GM12878 (cell line): ENCODE measurements around the gene NDST4. TPM values are rescaled to one million over a fixed set of nuclear protein-coding genes. Genes with fewer than 3 reads are reported as not detected.

Experiments
- ATAC-seq: fragments of 200-7000 bp; cut with Tn5 transposase; 3 replicates; pipeline ENCODE4 v1.9.1; 2020; ENCODE audit warnings: mild to moderate bottlenecking, moderate library complexity
- BruUV-seq: library from RNA; stranded (reverse); fragments of 400-500 nt; replicated peaks from 2 replicates; lab custom pipeline; 2021; lab: Mats Ljungman, UMichigan
- CTCF ChIA-PET: fragments of 300-600 bp; sonication (Branson Sonifier 250); formaldehyde crosslinking; extraction: SDS; loops from one replicate; lab custom pipeline; 2021; ENCODE audit warnings: inconsistent platforms; lab: Yijun Ruan, JAX
- POLR2A ChIA-PET: fragments of 350-600 bp; formaldehyde crosslinking; extraction: SDS; loops from one replicate; lab custom pipeline; 2021; ENCODE audit warnings: inconsistent platforms; lab: Charles Lee
- RAD21 ChIA-PET: fragments of 300-600 bp; sonication (Branson Sonifier 250); formaldehyde crosslinking; loops from one replicate; lab custom pipeline; 2023; ENCODE audit warnings: antibody characterized with exemption; ENCODE audit not compliant: unreplicated experiment; lab: Charles Lee
- SMC1A ChIA-PET: fragments of 300-600 bp; sonication (Branson Sonifier 250); formaldehyde crosslinking; loops from one replicate; lab custom pipeline; 2023; ENCODE audit not compliant: unreplicated experiment, uncharacterized antibody; lab: Charles Lee
- DNase-seq: peaks from one replicate; pipeline ENCODE4 v3.0.0-alpha.2; 2011; ENCODE audit warnings: low read depth, low spot score
- FAIRE-seq: peaks from 3 replicates; lab custom pipeline; 2011; peaks lifted over from hg19 to GRCh38; lab: Jason Lieb, UNC
- H2AFZ ChIP-seq: 2 replicates; pipeline ENCODE4 v1.6.0; 2011; ENCODE audit warnings: low read depth, low read length, control low read depth; ENCODE audit not compliant: control insufficient read depth
- H3K27ac ChIP-seq: 2 replicates; pipeline ENCODE4 v1.5.1; 2011; ENCODE audit warnings: control low read depth; ENCODE audit not compliant: control insufficient read depth, insufficient read depth
- H3K27me3 ChIP-seq, 2 experiments: replicated peaks in 1 of 2; 2 replicates each; pipeline versions ENCODE4 v1.6.0 to v1.6.1; 2011; ENCODE audit warnings: low read length in 1 of 2; ENCODE audit not compliant: control insufficient read depth in 2 of 2, insufficient read depth in 2 of 2
- H3K36me3 ChIP-seq, 2 experiments: 2 replicates each; pipeline ENCODE4 v1.5.1; 2011; ENCODE audit warnings: low read length in 1 of 2; ENCODE audit not compliant: control insufficient read depth in 2 of 2, insufficient read depth in 2 of 2
- H3K4me1 ChIP-seq: 2 replicates; pipeline ENCODE4 v1.6.1; 2011; ENCODE audit warnings: mild to moderate bottlenecking, low read length, moderate library complexity, mixed read lengths; ENCODE audit not compliant: control insufficient read depth, insufficient read depth
- H3K4me2 ChIP-seq: 2 replicates; pipeline ENCODE4 v1.6.0; 2011; ENCODE audit warnings: control low read depth; ENCODE audit not compliant: control insufficient read depth, insufficient read depth
- H3K4me3 ChIP-seq: fragments of 200-600 bp; sonication (generic); 2 replicates; pipeline ENCODE4 v1.5.1; 2016
- H3K79me2 ChIP-seq: 2 replicates; pipeline ENCODE4 v1.6.0; 2011; ENCODE audit warnings: low read length; ENCODE audit not compliant: control insufficient read depth, insufficient read depth
- H3K9ac ChIP-seq: 2 replicates; pipeline ENCODE4 v1.8.0; 2011; ENCODE audit warnings: low read length, control low read depth, mixed read lengths; ENCODE audit not compliant: control insufficient read depth, insufficient read depth
- H3K9me3 ChIP-seq: replicated peaks from 3 replicates; pipeline ENCODE4 v1.5.1; 2011; ENCODE audit warnings: mild to moderate bottlenecking, low read length; ENCODE audit not compliant: control insufficient read depth, insufficient read depth
- H4K20me1 ChIP-seq: 2 replicates; pipeline ENCODE4 v1.6.0; 2011; ENCODE audit not compliant: control insufficient read depth, insufficient read depth
- BACH1 ChIP-seq: fragments of 450-650 bp; IDR thresholded peaks from 2 replicates; pipeline ENCODE4 v1.6.1; 2017; ENCODE audit warnings: mild to moderate bottlenecking, borderline replicate concordance
- BCL3 ChIP-seq: IDR thresholded peaks from 2 replicates; pipeline ENCODE4 v1.6.1; 2011; ENCODE audit warnings: borderline replicate concordance, low read depth, mild to moderate bottlenecking, moderate library complexity, low read length; ENCODE audit not compliant: insufficient read depth, poor library complexity, severe bottlenecking
- CHD2 ChIP-seq: IDR thresholded peaks from 2 replicates; pipeline ENCODE4 v1.6.1; 2011; ENCODE audit warnings: low read depth, low read length, improper control_type of control experiment, borderline replicate concordance
- CREB1 ChIP-seq: IDR thresholded peaks from 2 replicates; pipeline ENCODE4 v1.6.1; 2012; ENCODE audit warnings: low read depth, mild to moderate bottlenecking, inconsistent platforms
- IRF5 ChIP-seq: fragments of 450-650 bp; IDR thresholded peaks from 2 replicates; pipeline ENCODE4 v1.6.1; 2017; ENCODE audit warnings: borderline replicate concordance
- MXI1 ChIP-seq: fragments of 150-350 bp; IDR thresholded peaks from 2 replicates; pipeline ENCODE4 v1.6.1; 2011; ENCODE audit warnings: low read depth, mild to moderate bottlenecking, inconsistent platforms, low read length, improper control_type of control experiment
- SMAD1 ChIP-seq: fragments of 450-650 bp; IDR thresholded peaks from 2 replicates; pipeline ENCODE4 v1.6.1; 2018; ENCODE audit warnings: mild to moderate bottlenecking, low read depth; ENCODE audit not compliant: partially characterized antibody
- SMAD5 ChIP-seq: IDR thresholded peaks from 2 replicates; pipeline ENCODE4 v1.6.1; 2016; ENCODE audit warnings: antibody characterized with exemption, low read depth
- TAF1 ChIP-seq: IDR thresholded peaks from 2 replicates; pipeline ENCODE4 v1.6.1; 2011; ENCODE audit warnings: mild to moderate bottlenecking, low read depth, low read length, borderline replicate concordance
- WGBS: methylation state at CpG from one replicate; pipeline ENCODE4 v1.1.6; 2016; ENCODE audit warnings: low lambda C conversion rate; ENCODE audit not compliant: insufficient replicate concordance, insufficient coverage; ENCODE audit errors: missing lambda C conversion rate; 5-methylcytosine and 5-hydroxymethylcytosine counted together
- in situ Hi-C: fragments of 300-500 bp; cut with MboI; formaldehyde crosslinking; loops from 9 replicates; pipeline ENCODE4 v1.14.3; 2018; ENCODE audit warnings: mixed read lengths
- intact Hi-C: fragments of 100-400 bp; cut with micrococcal nuclease; formaldehyde crosslinking; loops from one replicate; pipeline ENCODE4 v1.14.2; 2022; ENCODE audit not compliant: unreplicated experiment
- polyA plus RNA-seq, 11 experiments: library from polyadenylated mRNA; depleted of rRNA in 4 of 11; unstranded in 6 of 11; stranded (reverse) in 5 of 11; fragments of >200 nt; fragmentation: Nextera tagmentation in 4 of 11; fragmentation: Illumina TruSeq in 1 of 11; extraction: Ambion mirVana in 4 of 11; extraction: Trizol in 1 of 11; gene quantifications; 1 replicate in 1 of 11; 2 replicates in 10 of 11; pipeline versions ENCODE4 v1.2.1 to v1.2.3, GENCODE V29; 2011 to 2016; ENCODE audit warnings: inconsistent platforms in 2 of 11, missing spikeins in 2 of 11, low read depth in 1 of 11
- total RNA-seq, 4 experiments: library from RNA; depleted of rRNA in 3 of 4; stranded (reverse); fragments of >200 nt in 3 of 4; fragmentation: Illumina TruSeq in 1 of 4; extraction: Trizol in 1 of 4; gene quantifications; 2 replicates each; pipeline versions ENCODE4 v1.2.1 to v1.2.3, GENCODE V29; 2013 to 2021
- TF ChIP-seq, protein P1 (sequence below): fragments of 450-650 bp; IDR thresholded peaks from 2 replicates; pipeline ENCODE4 v1.6.1; 2018; ENCODE audit warnings: mild to moderate bottlenecking, low read depth, moderate library complexity; ENCODE audit not compliant: partially characterized antibody
- TF ChIP-seq, protein P2 (sequence below): IDR thresholded peaks from 2 replicates; pipeline ENCODE4 v1.6.1; 2012; ENCODE audit warnings: improper control_type of control experiment, low read depth, low read length; ENCODE audit not compliant: insufficient replicate concordance

NDST4 gene
- total and polyA plus RNA-seq, 10 of the 15 experiments (the other 5 are each of a cell fraction or from before 2014, with no cell fraction given), result 0.04 to 0.11 (median 0.07) TPM; not detected in 6

- TF ChIP-seq, protein P1, sequence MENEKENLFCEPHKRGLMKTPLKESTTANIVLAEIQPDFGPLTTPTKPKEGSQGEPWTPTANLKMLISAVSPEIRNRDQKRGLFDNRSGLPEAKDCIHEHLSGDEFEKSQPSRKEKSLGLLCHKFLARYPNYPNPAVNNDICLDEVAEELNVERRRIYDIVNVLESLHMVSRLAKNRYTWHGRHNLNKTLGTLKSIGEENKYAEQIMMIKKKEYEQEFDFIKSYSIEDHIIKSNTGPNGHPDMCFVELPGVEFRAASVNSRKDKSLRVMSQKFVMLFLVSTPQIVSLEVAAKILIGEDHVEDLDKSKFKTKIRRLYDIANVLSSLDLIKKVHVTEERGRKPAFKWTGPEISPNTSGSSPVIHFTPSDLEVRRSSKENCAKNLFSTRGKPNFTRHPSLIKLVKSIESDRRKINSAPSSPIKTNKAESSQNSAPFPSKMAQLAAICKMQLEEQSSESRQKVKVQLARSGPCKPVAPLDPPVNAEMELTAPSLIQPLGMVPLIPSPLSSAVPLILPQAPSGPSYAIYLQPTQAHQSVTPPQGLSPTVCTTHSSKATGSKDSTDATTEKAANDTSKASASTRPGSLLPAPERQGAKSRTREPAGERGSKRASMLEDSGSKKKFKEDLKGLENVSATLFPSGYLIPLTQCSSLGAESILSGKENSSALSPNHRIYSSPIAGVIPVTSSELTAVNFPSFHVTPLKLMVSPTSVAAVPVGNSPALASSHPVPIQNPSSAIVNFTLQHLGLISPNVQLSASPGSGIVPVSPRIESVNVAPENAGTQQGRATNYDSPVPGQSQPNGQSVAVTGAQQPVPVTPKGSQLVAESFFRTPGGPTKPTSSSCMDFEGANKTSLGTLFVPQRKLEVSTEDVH, result no peak
- TF ChIP-seq, all 136 proteins: peak for 0
Observed at GRCh38 chr4:114875630-114876029, 237.8 kb downstream of the NDST4 start (continued).

DNA sequence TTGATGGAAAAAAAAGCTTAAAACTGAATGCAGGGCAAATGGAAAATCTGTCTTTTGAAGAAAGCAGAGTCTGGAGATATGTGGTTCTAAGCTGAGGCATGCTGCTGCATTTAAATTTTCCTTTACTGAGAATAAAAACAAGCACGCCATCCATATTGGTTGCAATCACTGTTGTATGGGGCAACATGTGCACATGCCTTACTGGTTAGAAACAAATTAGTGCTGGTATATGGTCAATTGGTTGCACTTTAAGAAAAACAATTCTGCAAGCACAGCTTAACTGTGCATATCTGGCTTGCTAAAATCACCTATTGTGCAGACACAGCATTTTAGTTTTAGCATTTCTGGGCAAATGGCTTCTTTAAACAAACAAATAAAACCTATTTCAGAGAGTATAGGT, 239.1 kb downstream of the NDST4 start:
- ATAC-seq (no peak), FAIRE-seq (no peak), DNase-seq (no peak)
- Histone ChIP-seq H3K9me3 (no peaks in the 10 kb centered on the region; the same call in 2 of the 3 replicates), H3K27me3 (no peaks in the 10 kb centered on the region), H3K4me1 (peaks cover 5% of the 10 kb centered on the region), H3K27ac (no peak overlapping the region), H3K36me3 (no peaks in the 10 kb centered on the region), H3K4me2 (no peak overlapping the region), H3K79me2 (no peaks in the 10 kb centered on the region), H3K4me3 (no peak overlapping the region), H2AFZ (no peak overlapping the region), H3K9ac (no peak overlapping the region), H4K20me1 (no peaks in the 10 kb centered on the region)
- ChIA-PET SMC1A (interaction anchor here (1.2 kb wide), 1 partner anchor 10 kb away, joined by 3 read pairs; no protein-coding TSS in a partner anchor), RAD21 (no interaction called here), CTCF (no interaction called here), POLR2A (no interaction called here)
- intact Hi-C loops, result no loop called here
- no TSS peak for BruUV-seq
- in situ Hi-C loops, result no loop called here
- WGBS, result 0% methylated on average over 1 of the region's 1 CpG
- TF ChIP-seq MXI1, result no peak
- TF ChIP-seq, protein P2, sequence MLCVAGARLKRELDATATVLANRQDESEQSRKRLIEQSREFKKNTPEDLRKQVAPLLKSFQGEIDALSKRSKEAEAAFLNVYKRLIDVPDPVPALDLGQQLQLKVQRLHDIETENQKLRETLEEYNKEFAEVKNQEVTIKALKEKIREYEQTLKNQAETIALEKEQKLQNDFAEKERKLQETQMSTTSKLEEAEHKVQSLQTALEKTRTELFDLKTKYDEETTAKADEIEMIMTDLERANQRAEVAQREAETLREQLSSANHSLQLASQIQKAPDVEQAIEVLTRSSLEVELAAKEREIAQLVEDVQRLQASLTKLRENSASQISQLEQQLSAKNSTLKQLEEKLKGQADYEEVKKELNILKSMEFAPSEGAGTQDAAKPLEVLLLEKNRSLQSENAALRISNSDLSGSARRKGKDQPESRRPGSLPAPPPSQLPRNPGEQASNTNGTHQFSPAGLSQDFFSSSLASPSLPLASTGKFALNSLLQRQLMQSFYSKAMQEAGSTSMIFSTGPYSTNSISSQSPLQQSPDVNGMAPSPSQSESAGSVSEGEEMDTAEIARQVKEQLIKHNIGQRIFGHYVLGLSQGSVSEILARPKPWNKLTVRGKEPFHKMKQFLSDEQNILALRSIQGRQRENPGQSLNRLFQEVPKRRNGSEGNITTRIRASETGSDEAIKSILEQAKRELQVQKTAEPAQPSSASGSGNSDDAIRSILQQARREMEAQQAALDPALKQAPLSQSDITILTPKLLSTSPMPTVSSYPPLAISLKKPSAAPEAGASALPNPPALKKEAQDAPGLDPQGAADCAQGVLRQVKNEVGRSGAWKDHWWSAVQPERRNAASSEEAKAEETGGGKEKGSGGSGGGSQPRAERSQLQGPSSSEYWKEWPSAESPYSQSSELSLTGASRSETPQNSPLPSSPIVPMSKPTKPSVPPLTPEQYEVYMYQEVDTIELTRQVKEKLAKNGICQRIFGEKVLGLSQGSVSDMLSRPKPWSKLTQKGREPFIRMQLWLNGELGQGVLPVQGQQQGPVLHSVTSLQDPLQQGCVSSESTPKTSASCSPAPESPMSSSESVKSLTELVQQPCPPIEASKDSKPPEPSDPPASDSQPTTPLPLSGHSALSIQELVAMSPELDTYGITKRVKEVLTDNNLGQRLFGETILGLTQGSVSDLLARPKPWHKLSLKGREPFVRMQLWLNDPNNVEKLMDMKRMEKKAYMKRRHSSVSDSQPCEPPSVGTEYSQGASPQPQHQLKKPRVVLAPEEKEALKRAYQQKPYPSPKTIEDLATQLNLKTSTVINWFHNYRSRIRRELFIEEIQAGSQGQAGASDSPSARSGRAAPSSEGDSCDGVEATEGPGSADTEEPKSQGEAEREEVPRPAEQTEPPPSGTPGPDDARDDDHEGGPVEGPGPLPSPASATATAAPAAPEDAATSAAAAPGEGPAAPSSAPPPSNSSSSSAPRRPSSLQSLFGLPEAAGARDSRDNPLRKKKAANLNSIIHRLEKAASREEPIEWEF, result no peak
- no peak for TF ChIP-seq CHD2
- no peak for TF ChIP-seq IRF5
- no peak for TF ChIP-seq SMAD1
- TF ChIP-seq TAF1, result no peak
- TF ChIP-seq BCL3, result no peak
- TF ChIP-seq CREB1, result no peak
- TF ChIP-seq SMAD5, result no peak
- TF ChIP-seq BACH1, result no peak
